Measurements from ENCODE around the gene SGIP1. TPM values are rescaled to one million over a fixed set of nuclear protein-coding genes. Genes with fewer than 3 reads are reported as not detected.

Gene SGIP1
- total and polyA plus RNA-seq, 8 donors = 6.8 to 16.6 (median 8.6) TPM

DNA sequence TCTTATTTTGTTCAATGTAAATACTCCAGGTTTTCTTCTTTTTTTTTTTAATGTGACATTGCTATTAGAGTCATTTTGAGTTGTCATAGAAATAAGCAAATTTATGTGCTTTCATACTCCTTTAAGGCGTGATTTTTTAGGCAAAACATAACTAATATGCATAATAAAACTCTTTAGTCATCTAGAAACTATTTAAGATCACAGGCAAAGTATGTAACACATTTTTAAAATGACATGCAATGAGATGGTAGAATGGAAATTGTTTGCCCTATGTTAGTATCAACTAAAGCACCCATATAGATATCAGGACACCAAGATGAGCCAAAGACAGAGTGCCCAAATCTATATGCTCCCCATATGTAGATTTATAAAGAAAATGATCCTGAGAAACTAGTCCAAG is 41.5 kb upstream of the SGIP1 start:
- no peak for DNase-seq
- Histone ChIP-seq H3K27ac (no peak overlapping the region), H3K4me1 (no peaks in the 10 kb centered on the region), H3K9me3 (no peaks in the 10 kb centered on the region), H3K4me3 (no peak overlapping the region), H3K36me3 (no peaks in the 10 kb centered on the region), H3K27me3 (no peaks in the 10 kb centered on the region)
- intact Hi-C loops (cut with DNase I) = no loop called here
- TF ChIP-seq, protein P1, sequence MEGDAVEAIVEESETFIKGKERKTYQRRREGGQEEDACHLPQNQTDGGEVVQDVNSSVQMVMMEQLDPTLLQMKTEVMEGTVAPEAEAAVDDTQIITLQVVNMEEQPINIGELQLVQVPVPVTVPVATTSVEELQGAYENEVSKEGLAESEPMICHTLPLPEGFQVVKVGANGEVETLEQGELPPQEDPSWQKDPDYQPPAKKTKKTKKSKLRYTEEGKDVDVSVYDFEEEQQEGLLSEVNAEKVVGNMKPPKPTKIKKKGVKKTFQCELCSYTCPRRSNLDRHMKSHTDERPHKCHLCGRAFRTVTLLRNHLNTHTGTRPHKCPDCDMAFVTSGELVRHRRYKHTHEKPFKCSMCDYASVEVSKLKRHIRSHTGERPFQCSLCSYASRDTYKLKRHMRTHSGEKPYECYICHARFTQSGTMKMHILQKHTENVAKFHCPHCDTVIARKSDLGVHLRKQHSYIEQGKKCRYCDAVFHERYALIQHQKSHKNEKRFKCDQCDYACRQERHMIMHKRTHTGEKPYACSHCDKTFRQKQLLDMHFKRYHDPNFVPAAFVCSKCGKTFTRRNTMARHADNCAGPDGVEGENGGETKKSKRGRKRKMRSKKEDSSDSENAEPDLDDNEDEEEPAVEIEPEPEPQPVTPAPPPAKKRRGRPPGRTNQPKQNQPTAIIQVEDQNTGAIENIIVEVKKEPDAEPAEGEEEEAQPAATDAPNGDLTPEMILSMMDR (IDR thresholded peaks at IDR 0.05) = no peak
- ATAC-seq = no peak

DNA sequence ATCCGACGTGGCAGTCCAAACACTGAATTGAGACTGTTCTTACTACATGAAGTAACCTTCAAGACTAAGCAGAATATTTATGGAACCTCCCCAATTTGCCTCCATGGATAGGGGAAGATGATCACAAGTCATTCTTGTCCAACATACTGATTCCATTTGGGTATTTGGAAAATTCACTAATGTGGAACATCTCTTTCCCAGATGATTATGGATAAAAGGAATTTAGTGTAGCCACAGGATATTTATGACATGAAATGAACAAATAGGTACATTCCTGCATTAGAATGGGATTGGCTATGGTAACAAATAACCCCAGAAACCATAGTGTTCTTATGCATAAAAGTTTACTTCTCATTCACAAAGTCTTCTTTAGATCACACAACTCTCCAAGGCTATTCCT is 40.2 kb upstream of the SGIP1 start:
- DNase-seq (no peak), ATAC-seq (no peak)
- H3K27me3 ChIP-seq = no peaks in the 10 kb centered on the region
- H3K27ac ChIP-seq = no peak overlapping the region
- intact Hi-C loops (cut with DNase I) = no loop called here
- TF ChIP-seq, protein P1 (IDR thresholded peaks at IDR 0.05) = no peak
- H3K9me3 ChIP-seq = no peaks in the 10 kb centered on the region
- no peaks in the 10 kb centered on the region for H3K4me1 ChIP-seq
- H3K4me3 ChIP-seq = no peak overlapping the region
- H3K36me3 ChIP-seq = no peaks in the 10 kb centered on the region

DNA sequence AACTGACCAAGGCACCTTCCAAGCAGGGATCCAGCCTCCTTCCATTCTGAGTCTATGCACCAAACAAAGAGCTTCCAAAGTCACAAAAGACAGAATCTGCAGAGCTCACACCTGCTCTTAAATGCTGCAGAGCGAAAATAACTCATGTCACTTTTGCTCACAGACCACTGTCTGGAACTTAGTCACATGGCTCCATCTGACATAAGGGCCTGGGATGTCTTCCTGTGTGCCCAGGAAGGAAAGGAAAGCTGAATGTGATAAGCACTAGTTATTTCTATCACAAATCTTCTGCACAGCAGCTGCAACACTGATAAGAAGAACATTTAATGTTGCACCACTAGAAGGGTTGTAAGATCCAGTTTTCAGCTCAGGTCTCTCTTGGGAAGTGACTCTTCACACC is 39.5 kb upstream of the SGIP1 start:
- Histone ChIP-seq H3K4me1 (no peaks in the 10 kb centered on the region), H3K4me3 (no peak overlapping the region), H3K36me3 (no peaks in the 10 kb centered on the region), H3K9me3 (no peaks in the 10 kb centered on the region), H3K27me3 (no peaks in the 10 kb centered on the region), H3K27ac (no peak overlapping the region)
- ATAC-seq = no peak
- TF ChIP-seq, protein P1 (IDR thresholded peaks at IDR 0.05) = no peak
- intact Hi-C loops (cut with DNase I) = no loop called here
- no peak for DNase-seq

DNA sequence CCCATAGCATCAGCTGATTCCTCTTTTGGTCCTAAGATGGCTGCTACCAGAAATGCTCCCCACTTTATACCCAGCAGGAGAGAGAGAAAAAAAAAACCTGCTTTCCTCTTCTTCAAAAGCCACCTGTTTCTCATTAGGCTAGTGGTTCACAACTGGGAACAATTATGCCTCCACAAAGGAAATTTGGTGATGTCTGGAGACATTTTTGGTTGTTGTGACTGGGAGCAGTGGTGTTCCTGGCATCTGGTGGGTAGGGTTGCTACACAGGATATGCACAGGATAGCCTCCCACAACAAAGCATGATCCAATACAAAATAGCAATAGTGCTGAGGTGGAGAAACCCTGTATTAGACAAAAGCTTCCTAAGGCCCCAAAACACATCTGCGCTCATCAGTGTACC is 38.5 kb upstream of the SGIP1 start:
- ATAC-seq = no peak
- Histone ChIP-seq H3K9me3 (no peaks in the 10 kb centered on the region), H3K36me3 (no peaks in the 10 kb centered on the region), H3K27ac (no peak overlapping the region), H3K27me3 (no peaks in the 10 kb centered on the region), H3K4me1 (no peaks in the 10 kb centered on the region), H3K4me3 (no peak overlapping the region)
- TF ChIP-seq, protein P1 (IDR thresholded peaks at IDR 0.05) = no peak
- no peak for DNase-seq
- intact Hi-C loops (cut with DNase I) = no loop called here

DNA sequence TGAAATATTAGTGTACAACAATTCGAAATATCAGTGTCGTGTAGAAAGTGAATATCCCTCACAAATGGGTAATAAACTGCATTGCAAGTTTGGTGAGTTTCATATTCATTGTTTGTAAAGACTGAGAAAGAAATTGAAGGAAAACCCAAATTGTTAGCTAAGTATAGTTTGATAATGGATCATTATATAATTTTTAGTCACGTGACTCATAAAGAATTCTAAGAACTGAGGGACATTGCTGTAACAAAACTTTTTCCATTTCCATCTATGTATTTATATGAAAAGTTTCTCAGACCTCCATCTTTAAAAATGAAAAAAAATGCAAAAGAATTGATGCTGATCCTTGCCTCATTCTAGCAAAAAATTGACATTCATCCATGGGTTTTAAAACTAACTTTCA is 36.0 kb upstream of the SGIP1 start:
- H3K4me1 ChIP-seq = no peaks in the 10 kb centered on the region
- ATAC-seq (no peak), DNase-seq (no peak)
- no peaks in the 10 kb centered on the region for H3K9me3 ChIP-seq
- no peak overlapping the region for H3K27ac ChIP-seq
- no peaks in the 10 kb centered on the region for H3K36me3 ChIP-seq
- no peaks in the 10 kb centered on the region for H3K27me3 ChIP-seq
- no peak overlapping the region for H3K4me3 ChIP-seq
- TF ChIP-seq, protein P1 (IDR thresholded peaks at IDR 0.05) = no peak
- intact Hi-C loops (cut with DNase I) = no loop called here
